RPMI7951 (cell line): ENCODE measurements around the gene VTI1A. TPM values are rescaled to one million over a fixed set of nuclear protein-coding genes. Genes with fewer than 3 reads are reported as not detected.
"Not testable (repeated sequence)": the region's sequence is repeated elsewhere in the genome, so short reads cannot be mapped to it uniquely, and the experiment has no call there.

Experiments
- DNase-seq: peaks from one replicate; pipeline ENCODE4 v3.0.0-alpha.2; 2012; ENCODE audit warnings: low read depth
- total RNA-seq: library from RNA; depleted of rRNA; stranded (reverse); fragments of >200 nt; shearing (Covaris generic); gene quantifications from 2 replicates; pipeline ENCODE4 v1.2.3, GENCODE V29; 2014

The VTI1A gene
- total RNA-seq, 1 experiment from 2014 or later, result 22.9 TPM

- DNase-seq, result no peak
Measured at GRCh38 chr10:112588225-112588990, 141.4 kb downstream of the VTI1A start.

GRCh38 chr10:112589081-112589480, 142.1 kb downstream of the VTI1A start:
- DNase-seq, result no peak

GRCh38 chr10:112590786-112591185, 143.8 kb downstream of the VTI1A start:
- DNase-seq, result not testable (repeated sequence)

GRCh38 chr10:112593023-112593422, 146.0 kb downstream of the VTI1A start:
- no peak for DNase-seq

- no peak for DNase-seq
Measured at GRCh38 chr10:112601214-112602090, 154.4 kb downstream of the VTI1A start.

- DNase-seq, result no peak
Measured at GRCh38 chr10:112603062-112603461, 156.0 kb downstream of the VTI1A start.

- no peak for DNase-seq
Measured at GRCh38 chr10:112605063-112605462, 158.0 kb downstream of the VTI1A start.

- DNase-seq, result no peak
Measured at GRCh38 chr10:112607506-112607905, 160.5 kb downstream of the VTI1A start.

- DNase-seq, result no peak
Measured at GRCh38 chr10:112613620-112614019, 166.6 kb downstream of the VTI1A start.

GRCh38 chr10:112614072-112614471, 167.1 kb downstream of the VTI1A start:
- DNase-seq, result no peak

GRCh38 chr10:112614586-112614985, 167.6 kb downstream of the VTI1A start:
- DNase-seq, result no peak

GRCh38 chr10:112615269-112615668, 168.3 kb downstream of the VTI1A start:
- DNase-seq, result no peak

GRCh38 chr10:112616647-112617046, 169.6 kb downstream of the VTI1A start:
- DNase-seq, result no peak

GRCh38 chr10:112618814-112619213, 171.8 kb downstream of the VTI1A start:
- no peak for DNase-seq

GRCh38 chr10:112619556-112619955, 172.5 kb downstream of the VTI1A start:
- DNase-seq, result no peak

- no peak for DNase-seq
Measured at GRCh38 chr10:112622786-112623185, 175.8 kb downstream of the VTI1A start.

- no peak for DNase-seq
Measured at GRCh38 chr10:112624546-112625048, 177.6 kb downstream of the VTI1A start.

- DNase-seq, result no peak
Measured at GRCh38 chr10:112628951-112629609, 182.1 kb downstream of the VTI1A start.

- DNase-seq, result peak; percentile 32
Measured at GRCh38 chr10:112631501-112632400, 184.7 kb downstream of the VTI1A start.

GRCh38 chr10:112634096-112634830, 187.2 kb downstream of the VTI1A start:
- DNase-seq, result peak; percentile 79
